ENCODE measurements around the gene CCDC57. TPM values are rescaled to one million over a fixed set of nuclear protein-coding genes. Genes with fewer than 3 reads are reported as not detected.

Gene CCDC57
- total and polyA plus RNA-seq, 2 of the 4 experiments (the other 2 are of a cell fraction): 7.3 to 31.3 TPM

DNA sequence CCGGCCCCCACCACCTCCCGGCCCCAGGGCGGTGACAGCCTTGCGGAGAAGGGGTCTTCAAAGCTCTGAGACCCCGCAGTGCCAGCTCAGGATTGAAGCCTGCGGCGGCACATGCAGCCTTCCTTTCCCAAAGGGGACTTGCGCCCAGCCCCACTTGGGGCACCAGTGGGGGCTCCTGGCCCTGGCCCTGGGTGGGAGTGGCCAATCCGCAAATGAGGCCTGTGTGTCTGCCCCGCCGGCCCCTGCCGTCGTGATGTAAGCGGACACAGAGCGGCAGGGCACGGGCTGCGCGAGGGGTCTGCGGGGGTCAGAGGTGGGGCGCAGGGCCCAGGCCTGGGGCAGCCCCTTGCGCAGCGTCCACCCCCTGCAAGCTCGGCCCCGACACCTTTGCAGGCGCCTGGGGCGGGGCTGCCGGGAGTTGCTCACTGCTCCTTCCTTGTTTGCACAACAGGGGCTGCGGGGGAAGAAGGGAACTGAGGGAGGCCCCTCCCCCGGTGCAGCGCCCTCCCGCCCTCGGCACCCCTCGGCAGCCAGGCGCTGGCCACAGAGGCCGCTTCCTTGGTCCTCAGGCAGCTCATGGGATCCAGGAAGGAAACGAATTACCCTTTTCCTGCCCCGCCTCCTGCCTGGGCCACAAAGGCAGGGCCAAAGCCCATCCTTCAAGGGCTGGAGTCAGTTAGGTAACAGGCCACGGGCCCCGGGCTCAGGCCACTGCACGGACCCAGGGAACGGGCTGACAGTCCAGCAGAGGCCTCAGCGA is 19.1 kb upstream of the CCDC57 start:
- intact Hi-C loops (cut with micrococcal nuclease) (loop anchor here (2.0 kb wide), 1 partner anchor 15 kb away; no protein-coding TSS in a partner anchor), dilution Hi-C loops (cut with HindIII; ENCODE audit: low sequenced_read_pairs, unreplicated experiment) (no loop called here), in situ Hi-C loops (cut with MboI; ENCODE audit: low sequenced_read_pairs) (no loop called here)
- H3K14ac ChIP-seq (replicated peaks; ENCODE audit: low read depth, low read length): peak overlapping the region; percentile 48
- CTCF ChIA-PET: no interaction called here
- peak overlapping the region; percentile 47 to 76; a peak in 3 of 4 replicates for H4K8ac ChIP-seq (ENCODE audit: low read depth in 2 of 2, low read length in 2 of 2)
- peak overlapping the region; percentile 85; the same call in 1 of the 2 replicates for H2AK5ac ChIP-seq (ENCODE audit: low read depth, low read length)
- H3K23ac ChIP-seq (ENCODE audit: low read depth, low read length): peak overlapping the region; percentile 63; the same call in 1 of the 2 replicates
- peaks cover 0 to 69% of the 10 kb centered on the region in 2 experiments; a peak in 2 of 4 replicates for H3K79me1 ChIP-seq (ENCODE audit: low read depth in 1 of 2, low read length in 2 of 2)
- H2BK120ac ChIP-seq (ENCODE audit: low read depth, low read length): peak overlapping the region; percentile 10; the same call in 1 of the 2 replicates
- peaks cover 78% of the 10 kb centered on the region for H4K20me1 ChIP-seq (ENCODE audit: insufficient read depth, low read length)
- H3K9me3 ChIP-seq (ENCODE audit: control insufficient read depth, insufficient read depth, low read length): no peaks in the 10 kb centered on the region
- peaks cover 43% of the 10 kb centered on the region for H3K4me1 ChIP-seq (ENCODE audit: control insufficient read depth, insufficient read depth, low read length)
- H4K5ac ChIP-seq (ENCODE audit: low read depth, low read length): peak overlapping the region; percentile 17; the same call in 1 of the 2 replicates
- peak overlapping the region; percentile 99 for H2AK9ac ChIP-seq (replicated peaks; ENCODE audit: low read depth, low read length, poor library complexity)
- H2BK5ac ChIP-seq (ENCODE audit: low read depth, low read length, poor library complexity, severe bottlenecking): peak overlapping the region; percentile 79
- peak overlapping the region; percentile 91 for H3K9ac ChIP-seq (ENCODE audit: low read depth, low read length)
- POLR2A ChIA-PET (ENCODE audit: unreplicated experiment): no interaction called here
- peak overlapping the region; percentile 87 for H3K4me2 ChIP-seq (ENCODE audit: low read depth, low read length)
- H3K36me3 ChIP-seq (ENCODE audit: control insufficient read depth, insufficient read depth, low read length): peaks cover 27% of the 10 kb centered on the region
- H3K27me3 ChIP-seq (ENCODE audit: control insufficient read depth, insufficient read depth, low read length): no peaks in the 10 kb centered on the region
- H3K9me1 ChIP-seq (ENCODE audit: insufficient read depth, low read length): no peaks in the 10 kb centered on the region
- WGBS, 2 experiments (ENCODE audit: extremely low coverage in 2 of 2, insufficient read length in 1 of 2): 9% methylated on average over 26 of the region's 42 CpGs; no CpG with 5 or more reads in 1 of the 2 experiments
- peak overlapping the region; percentile 91 for H3K27ac ChIP-seq (ENCODE audit: insufficient read depth, low read length)
- H4K91ac ChIP-seq (ENCODE audit: insufficient read depth, low read depth, low read length): peak overlapping the region; percentile 78; the same call in 1 of the 2 replicates
- peak; percentile 40 for DNase-seq
- no peak overlapping the region for H2BK15ac ChIP-seq (ENCODE audit: low read depth, low read length)
- H3K4me3 ChIP-seq (ENCODE audit: insufficient read depth, low read depth, low read length): peak overlapping the region; percentile 98
- peak overlapping the region; percentile 60; the same call in 1 of the 2 replicates for H3K56ac ChIP-seq (ENCODE audit: extremely low read depth, insufficient read depth, low read length)
- H3K18ac ChIP-seq (ENCODE audit: low read depth, low read length): peak overlapping the region; percentile 39; the same call in 1 of the 2 replicates
- peak; percentile 1 for ATAC-seq (ENCODE audit: low read depth)
- peak overlapping the region; percentile 80 for H3K4ac ChIP-seq (ENCODE audit: low read depth, low read length)
- H2AFZ ChIP-seq (replicated peaks; ENCODE audit: low read length, poor library complexity): peak overlapping the region; percentile 16
- no TSS peak for BruUV-seq (replicated peaks)
- H2BK20ac ChIP-seq (ENCODE audit: low read depth, low read length): no peak overlapping the region
- TF ChIP-seq SMC3 (IDR thresholded peaks at IDR 0.05; ENCODE audit: low read depth, low read length) (no peak), FOS (IDR thresholded peaks at IDR 0.05; ENCODE audit: low read depth, low read length) (no peak), POLR2A (IDR thresholded peaks at IDR 0.05; ENCODE audit: low read depth, low read length) (no peak), NFE2L2 (IDR thresholded peaks at IDR 0.05; ENCODE audit: low read depth, low read length) (no peak), CEBPB (IDR thresholded peaks at IDR 0.05; ENCODE audit: low read depth, low read length) (peak; percentile 65; the same call in 1 of the 2 replicates), MAZ (IDR thresholded peaks at IDR 0.05; ENCODE audit: borderline replicate concordance, low read depth, low read length) (peak; percentile 57; the same call in 1 of the 2 replicates), MXI1 (IDR thresholded peaks at IDR 0.05; ENCODE audit: borderline replicate concordance, low read depth, low read length) (no peak), RAD21 (IDR thresholded peaks at IDR 0.05; ENCODE audit: low read length) (no peak), MAFK (IDR thresholded peaks at IDR 0.05; ENCODE audit: low read depth, low read length) (no peak), BHLHE40 (IDR thresholded peaks at IDR 0.05; ENCODE audit: low read depth, low read length) (no peak), RCOR1 (IDR thresholded peaks at IDR 0.05; ENCODE audit: insufficient replicate concordance, low read length) (no peak), RFX5 (IDR thresholded peaks at IDR 0.05; ENCODE audit: low read depth, low read length) (no peak), CHD1 (IDR thresholded peaks at IDR 0.05; ENCODE audit: low read depth, low read length) (no peak)
- TF ChIP-seq, protein P1, sequence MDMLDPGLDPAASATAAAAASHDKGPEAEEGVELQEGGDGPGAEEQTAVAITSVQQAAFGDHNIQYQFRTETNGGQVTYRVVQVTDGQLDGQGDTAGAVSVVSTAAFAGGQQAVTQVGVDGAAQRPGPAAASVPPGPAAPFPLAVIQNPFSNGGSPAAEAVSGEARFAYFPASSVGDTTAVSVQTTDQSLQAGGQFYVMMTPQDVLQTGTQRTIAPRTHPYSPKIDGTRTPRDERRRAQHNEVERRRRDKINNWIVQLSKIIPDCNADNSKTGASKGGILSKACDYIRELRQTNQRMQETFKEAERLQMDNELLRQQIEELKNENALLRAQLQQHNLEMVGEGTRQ (IDR thresholded peaks at IDR 0.05; ENCODE audit: low read depth, low read length): no peak
- TF ChIP-seq, protein P2, sequence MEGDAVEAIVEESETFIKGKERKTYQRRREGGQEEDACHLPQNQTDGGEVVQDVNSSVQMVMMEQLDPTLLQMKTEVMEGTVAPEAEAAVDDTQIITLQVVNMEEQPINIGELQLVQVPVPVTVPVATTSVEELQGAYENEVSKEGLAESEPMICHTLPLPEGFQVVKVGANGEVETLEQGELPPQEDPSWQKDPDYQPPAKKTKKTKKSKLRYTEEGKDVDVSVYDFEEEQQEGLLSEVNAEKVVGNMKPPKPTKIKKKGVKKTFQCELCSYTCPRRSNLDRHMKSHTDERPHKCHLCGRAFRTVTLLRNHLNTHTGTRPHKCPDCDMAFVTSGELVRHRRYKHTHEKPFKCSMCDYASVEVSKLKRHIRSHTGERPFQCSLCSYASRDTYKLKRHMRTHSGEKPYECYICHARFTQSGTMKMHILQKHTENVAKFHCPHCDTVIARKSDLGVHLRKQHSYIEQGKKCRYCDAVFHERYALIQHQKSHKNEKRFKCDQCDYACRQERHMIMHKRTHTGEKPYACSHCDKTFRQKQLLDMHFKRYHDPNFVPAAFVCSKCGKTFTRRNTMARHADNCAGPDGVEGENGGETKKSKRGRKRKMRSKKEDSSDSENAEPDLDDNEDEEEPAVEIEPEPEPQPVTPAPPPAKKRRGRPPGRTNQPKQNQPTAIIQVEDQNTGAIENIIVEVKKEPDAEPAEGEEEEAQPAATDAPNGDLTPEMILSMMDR (conservative IDR thresholded peaks at IDR 0.05; ENCODE audit: low read depth, low read length): no peak

Measured in IMR-90 (cell line).